Natural killer cell (primary cell): Measurements from ENCODE around the gene ST6GALNAC3. TPM values are rescaled to one million over a fixed set of nuclear protein-coding genes. Genes with fewer than 3 reads are reported as not detected.

Experiments
- ATAC-seq, 3 donors: fragments of 150-1000 bp in 2 of 3; fragments of 200-7000 bp in 1 of 3; cut with Tn5 transposase; 1 replicate in 1 of 3; 2 replicates in 2 of 3; pipeline ENCODE4 v1.10.0; 2021; ENCODE audit warnings: mild to moderate bottlenecking in 2 of 3, moderate library complexity in 2 of 3
- DNase-seq, 2 donors: peaks; one replicate each; pipeline versions ENCODE4 v3.0.0 to v3.0.0-alpha.2; 2013 to 2021; ENCODE audit warnings: mixed read lengths in 1 of 2
- H3K27ac ChIP-seq: one replicate; pipeline ENCODE4 v1.5.1; 2013; ENCODE audit warnings: mild to moderate bottlenecking, low read length
- H3K27me3 ChIP-seq: one replicate; pipeline ENCODE4 v1.6.1; 2013; ENCODE audit warnings: low read length; ENCODE audit not compliant: control insufficient read depth, insufficient read depth
- H3K36me3 ChIP-seq: one replicate; pipeline ENCODE4 v1.6.1; 2013; ENCODE audit warnings: low read length; ENCODE audit not compliant: control insufficient read depth, insufficient read depth
- H3K4me1 ChIP-seq: one replicate; pipeline ENCODE4 v1.6.1; 2013; ENCODE audit warnings: low read length; ENCODE audit not compliant: control insufficient read depth, insufficient read depth
- H3K4me3 ChIP-seq: one replicate; pipeline ENCODE4 v1.5.1; 2013; ENCODE audit warnings: low read length
- H3K9me3 ChIP-seq: one replicate; pipeline ENCODE4 v1.6.1; 2013; ENCODE audit warnings: low read length; ENCODE audit not compliant: control insufficient read depth, insufficient read depth
- H3K27ac Mint-ChIP-seq, 2 donors: one replicate each; pipeline ENCODE4 v1.8.0; 2022; ENCODE audit warnings: mild to moderate bottlenecking in 2 of 2, mixed read lengths in 2 of 2, moderate library complexity in 1 of 2
- H3K27me3 Mint-ChIP-seq, 2 donors: one replicate each; pipeline ENCODE4 v1.8.0; 2022; ENCODE audit warnings: low read depth in 2 of 2, mixed read lengths in 2 of 2
- H3K36me3 Mint-ChIP-seq: one replicate; pipeline ENCODE4 v1.8.0; 2022; ENCODE audit warnings: mixed read lengths
- H3K4me1 Mint-ChIP-seq, 2 donors: one replicate each; pipeline ENCODE4 v1.8.0; 2022; ENCODE audit warnings: mixed read lengths in 2 of 2
- H3K4me3 Mint-ChIP-seq: one replicate; pipeline ENCODE4 v1.8.0; 2022; ENCODE audit warnings: mild to moderate bottlenecking, moderate library complexity, mixed read lengths
- H3K9me3 Mint-ChIP-seq, 2 donors: one replicate each; pipeline ENCODE4 v1.8.0; 2022; ENCODE audit warnings: mixed read lengths in 2 of 2
- WGBS: methylation state at CpG from one replicate; pipeline ENCODE4 v1.1.7; 2013; ENCODE audit warnings: missing lambda C conversion rate; ENCODE audit not compliant: insufficient coverage; 5-methylcytosine and 5-hydroxymethylcytosine counted together
- intact Hi-C: fragments of 100-400 bp; cut with micrococcal nuclease; formaldehyde crosslinking; loops from one replicate; pipeline ENCODE4 v1.14.2; 2022
- total RNA-seq, 4 donors: library from RNA; stranded (reverse); fragments of 120-200 nt in 1 of 4; gene quantifications; one replicate each; pipeline versions ENCODE4 v1.2.3 to v1.2.4, GENCODE V29; 2013 to 2022
- TF ChIP-seq, protein P1 (sequence below): fragments of 200-600 bp; IDR thresholded peaks from one replicate; pipeline ENCODE4 v1.8.0; 2022; ENCODE audit warnings: antibody characterized with exemption

ST6GALNAC3 gene
- total RNA-seq, 3 donors from 2014 or later (not counting 1 experiment from before 2014, with no cell fraction given) = not detected

DNA sequence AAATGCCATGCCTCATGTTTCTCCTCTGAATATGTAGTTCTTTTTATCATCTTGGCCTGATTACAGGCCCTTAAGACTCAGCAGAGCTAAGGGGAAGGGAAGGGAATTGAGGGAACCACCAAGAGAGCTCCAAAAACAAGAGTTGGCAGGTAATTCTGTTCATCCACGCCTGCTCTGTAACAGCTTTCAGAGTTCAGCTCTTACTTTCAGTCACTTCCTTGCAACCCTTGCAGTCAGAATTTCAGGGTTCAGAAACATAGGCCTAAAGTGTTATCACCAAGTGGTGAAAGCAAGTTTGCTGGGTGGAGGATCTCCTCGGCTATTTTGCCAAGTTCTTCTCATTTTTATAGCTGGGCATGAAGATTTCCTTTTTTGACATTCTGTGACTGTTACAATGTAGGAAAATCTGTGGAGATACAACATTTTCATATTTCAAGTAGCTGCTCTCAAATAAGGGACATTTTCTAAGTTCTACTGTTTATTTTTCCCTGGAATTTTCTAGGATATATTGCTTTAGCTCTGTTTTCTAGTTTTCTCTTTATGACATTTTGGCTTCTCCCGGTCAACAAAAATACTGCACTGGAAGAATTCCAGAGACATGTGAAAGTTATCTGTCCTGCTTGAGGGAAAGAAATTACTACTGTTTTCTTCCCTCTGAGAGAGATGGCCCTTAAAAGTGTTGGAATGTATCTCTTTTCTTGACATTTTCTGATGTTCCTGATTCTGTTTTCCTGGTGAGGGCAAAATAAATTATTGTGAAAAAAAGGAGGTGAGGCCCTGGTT, 540.9 kb downstream of the ST6GALNAC3 start:
- Mint-ChIP-seq H3K9me3 (peaks cover 0 to 4% of the 10 kb centered on the region in 2 donors), H3K27ac (no peak overlapping the region), H3K36me3 (no peaks in the 10 kb centered on the region), H3K4me1 (no peaks in the 10 kb centered on the region), H3K27me3 (no peaks in the 10 kb centered on the region), H3K4me3 (no peak overlapping the region)
- ATAC-seq = no peak
- H3K36me3 ChIP-seq = no peaks in the 10 kb centered on the region
- DNase-seq = no peak
- no peak overlapping the region for H3K27ac ChIP-seq
- 94% methylated on average over 3 of the region's 3 CpGs for WGBS
- intact Hi-C loops = no loop called here
- no peaks in the 10 kb centered on the region for H3K9me3 ChIP-seq
- H3K4me3 ChIP-seq = no peak overlapping the region
- TF ChIP-seq, protein P1, sequence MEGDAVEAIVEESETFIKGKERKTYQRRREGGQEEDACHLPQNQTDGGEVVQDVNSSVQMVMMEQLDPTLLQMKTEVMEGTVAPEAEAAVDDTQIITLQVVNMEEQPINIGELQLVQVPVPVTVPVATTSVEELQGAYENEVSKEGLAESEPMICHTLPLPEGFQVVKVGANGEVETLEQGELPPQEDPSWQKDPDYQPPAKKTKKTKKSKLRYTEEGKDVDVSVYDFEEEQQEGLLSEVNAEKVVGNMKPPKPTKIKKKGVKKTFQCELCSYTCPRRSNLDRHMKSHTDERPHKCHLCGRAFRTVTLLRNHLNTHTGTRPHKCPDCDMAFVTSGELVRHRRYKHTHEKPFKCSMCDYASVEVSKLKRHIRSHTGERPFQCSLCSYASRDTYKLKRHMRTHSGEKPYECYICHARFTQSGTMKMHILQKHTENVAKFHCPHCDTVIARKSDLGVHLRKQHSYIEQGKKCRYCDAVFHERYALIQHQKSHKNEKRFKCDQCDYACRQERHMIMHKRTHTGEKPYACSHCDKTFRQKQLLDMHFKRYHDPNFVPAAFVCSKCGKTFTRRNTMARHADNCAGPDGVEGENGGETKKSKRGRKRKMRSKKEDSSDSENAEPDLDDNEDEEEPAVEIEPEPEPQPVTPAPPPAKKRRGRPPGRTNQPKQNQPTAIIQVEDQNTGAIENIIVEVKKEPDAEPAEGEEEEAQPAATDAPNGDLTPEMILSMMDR = no peak
- no peaks in the 10 kb centered on the region for H3K27me3 ChIP-seq
- no peaks in the 10 kb centered on the region for H3K4me1 ChIP-seq

DNA sequence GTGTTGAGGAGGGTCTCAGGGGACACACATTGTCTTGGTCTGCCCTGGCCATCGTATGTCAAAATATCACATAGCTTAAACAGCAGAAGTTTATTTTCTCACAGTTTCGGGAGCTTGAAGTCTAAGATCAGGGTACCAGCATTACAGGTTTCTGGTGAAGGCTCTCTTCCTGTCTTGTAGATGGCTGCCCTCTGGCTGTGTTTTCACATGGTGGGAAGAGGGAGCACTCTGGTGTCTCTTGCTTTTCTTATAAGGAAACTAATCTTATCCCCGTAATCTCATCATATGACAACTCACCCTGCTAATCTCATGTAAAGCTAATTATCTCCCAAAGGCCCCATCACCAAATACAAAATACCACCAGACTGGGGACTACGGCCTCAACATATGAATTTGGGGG, 545.8 kb downstream of the ST6GALNAC3 start:
- H3K4me3 Mint-ChIP-seq = no peak overlapping the region

GRCh38 chr1:76622774-76623528, 548.4 kb downstream of the ST6GALNAC3 start:
- no peak overlapping the region for H3K4me3 ChIP-seq
- Mint-ChIP-seq H3K4me1 (no peaks in the 10 kb centered on the region), H3K4me3 (no peak overlapping the region), H3K9me3 (peaks cover 0 to 4% of the 10 kb centered on the region in 2 donors), H3K36me3 (no peaks in the 10 kb centered on the region), H3K27ac (no peak overlapping the region), H3K27me3 (no peaks in the 10 kb centered on the region)
- ATAC-seq = no peak
- no peak overlapping the region for H3K27ac ChIP-seq
- intact Hi-C loops = no loop called here
- DNase-seq = no peak
- H3K4me1 ChIP-seq = no peaks in the 10 kb centered on the region
- H3K36me3 ChIP-seq = no peaks in the 10 kb centered on the region
- 86% methylated on average over 7 of the region's 7 CpGs for WGBS
- H3K27me3 ChIP-seq = no peaks in the 10 kb centered on the region
- H3K9me3 ChIP-seq = no peaks in the 10 kb centered on the region
- TF ChIP-seq, protein P1 = no peak

More for the DNA sequence above, 545.8 kb downstream of the ST6GALNAC3 start:
- Mint-ChIP-seq H3K4me1 (no peaks in the 10 kb centered on the region), H3K27me3 (no peaks in the 10 kb centered on the region), H3K27ac (no peak overlapping the region), H3K9me3 (peaks cover 0 to 2% of the 10 kb centered on the region in 2 donors), H3K36me3 (no peaks in the 10 kb centered on the region)
- TF ChIP-seq, protein P1 = no peak
- Histone ChIP-seq H3K4me1 (no peaks in the 10 kb centered on the region), H3K27me3 (no peaks in the 10 kb centered on the region), H3K36me3 (no peaks in the 10 kb centered on the region), H3K27ac (no peak overlapping the region), H3K9me3 (no peaks in the 10 kb centered on the region), H3K4me3 (no peak overlapping the region)
- intact Hi-C loops = no loop called here
- DNase-seq (no peak), ATAC-seq (no peak)
- 75% methylated on average over 4 of the region's 4 CpGs for WGBS
